HG02885 (cell line): ENCODE data around the gene DTD1.

Experiments
- ATAC-seq: cut with Tn5 transposase; IDR thresholded peaks from one replicate; pipeline ENCODE4 v1.9.1; 2021; ENCODE audit warnings: mild to moderate bottlenecking; ENCODE audit not compliant: unreplicated experiment, poor library complexity

DTD1 gene

DNA sequence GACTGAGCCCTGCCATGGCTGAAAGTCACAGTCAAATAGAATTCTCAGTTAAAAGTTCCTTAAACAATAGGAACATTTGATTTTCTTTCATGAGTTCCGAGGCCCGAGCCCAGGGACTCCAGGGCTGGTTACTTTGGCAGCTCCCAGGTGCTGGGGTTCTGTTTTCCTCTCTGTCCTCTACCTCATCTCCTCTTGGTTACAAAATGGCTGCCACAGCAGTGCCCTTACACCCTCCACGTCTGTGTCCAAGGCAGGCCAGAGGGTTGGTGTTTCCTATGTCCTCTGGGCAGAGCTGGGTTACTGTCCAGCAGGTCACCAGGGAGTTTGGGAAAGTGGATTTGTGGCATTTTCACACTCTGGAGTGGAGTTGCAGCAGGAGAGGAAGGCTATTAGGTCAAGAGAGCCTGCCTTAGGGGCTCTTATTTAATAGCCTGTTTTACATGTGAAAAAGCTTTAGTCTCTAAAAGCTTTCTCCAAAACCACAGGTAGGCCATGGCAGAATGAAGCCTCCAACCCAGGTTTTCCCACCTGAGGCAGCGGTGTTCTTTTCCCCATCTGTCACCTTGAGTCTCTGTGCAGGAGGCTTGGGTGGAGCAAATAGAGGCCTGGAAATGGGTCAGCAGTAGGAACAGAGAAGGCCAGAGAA, 111.0 kb downstream of the DTD1 start:
- no peak for ATAC-seq

DNA sequence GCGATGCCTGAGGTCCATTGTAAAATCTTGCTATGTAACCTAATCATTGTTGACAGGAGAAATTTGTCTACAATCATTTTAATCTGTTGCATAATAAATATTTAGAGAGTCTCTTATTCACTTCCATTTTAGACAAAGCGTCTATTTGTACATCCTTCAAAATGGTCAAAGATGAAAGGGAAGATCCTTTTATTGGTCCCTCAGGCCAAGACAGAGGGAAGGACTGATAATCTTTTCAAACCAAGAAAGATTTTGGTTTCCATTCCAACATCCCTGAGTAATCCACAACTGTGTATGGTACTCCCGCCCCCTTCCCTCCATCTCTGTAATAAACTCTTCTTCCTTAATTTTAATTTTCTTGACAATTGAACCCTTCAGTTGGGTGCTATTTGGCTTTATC, 114.1 kb downstream of the DTD1 start:
- ATAC-seq: no peak

DNA sequence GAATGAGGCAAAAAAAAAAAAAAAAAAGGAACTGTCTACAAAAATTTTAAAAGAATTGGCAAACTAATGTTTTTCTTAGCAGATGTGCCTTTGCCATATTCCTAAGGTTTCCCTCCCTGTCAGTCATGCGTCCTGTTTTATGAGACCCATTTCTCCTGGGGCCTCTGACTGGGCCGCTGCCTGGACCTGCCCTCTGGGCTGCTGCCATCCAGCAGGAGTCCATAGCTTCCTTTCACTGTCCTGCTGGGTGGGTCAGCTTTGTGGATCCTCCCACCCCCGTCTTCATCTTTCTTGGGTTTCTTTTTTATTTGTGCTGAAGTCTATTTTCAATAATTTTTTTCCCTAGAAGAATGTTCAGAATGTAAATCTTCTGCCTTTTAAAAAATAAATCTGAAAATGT, 114.9 kb downstream of the DTD1 start:
- ATAC-seq: no peak

DNA sequence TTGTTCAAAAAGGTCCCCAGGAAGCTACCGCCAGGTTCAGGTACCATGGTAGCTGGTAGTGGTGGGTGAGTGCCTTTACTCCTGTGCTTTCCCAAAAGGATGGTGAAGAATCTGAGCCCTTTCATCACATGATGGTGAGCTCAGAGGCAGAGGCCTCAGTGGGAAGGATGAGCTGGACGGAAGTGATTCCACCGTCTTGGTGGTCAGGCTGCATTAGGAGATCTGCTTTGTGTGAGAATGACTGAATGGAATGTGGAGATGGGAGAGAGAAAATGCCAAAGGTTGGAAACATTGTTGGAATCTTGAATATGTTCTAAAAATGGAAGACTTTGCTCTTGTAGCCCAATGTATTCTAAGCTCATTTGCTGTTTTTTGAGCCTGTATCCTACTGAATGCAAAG, 117.6 kb downstream of the DTD1 start:
- no peak for ATAC-seq

DNA sequence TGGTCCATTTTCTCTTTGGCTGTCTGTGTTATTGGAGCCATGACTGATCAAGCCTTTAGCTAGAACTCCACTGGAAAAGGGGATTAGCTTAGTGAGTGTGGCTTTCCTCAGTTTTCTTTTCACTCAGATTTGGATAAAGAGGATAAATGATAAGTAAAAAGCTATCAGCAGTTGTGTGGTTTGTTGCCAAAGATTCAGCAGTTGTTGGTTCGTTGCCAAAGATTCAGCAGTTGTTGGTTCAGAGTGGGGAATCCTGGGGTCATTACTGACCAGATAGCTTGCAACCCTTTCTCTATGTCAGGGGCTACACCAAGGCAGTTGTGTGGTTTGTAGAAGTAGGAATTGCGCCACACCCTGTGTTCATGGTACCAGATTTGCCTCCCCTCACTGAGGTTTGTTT, 118.1 kb downstream of the DTD1 start:
- no peak for ATAC-seq

DNA sequence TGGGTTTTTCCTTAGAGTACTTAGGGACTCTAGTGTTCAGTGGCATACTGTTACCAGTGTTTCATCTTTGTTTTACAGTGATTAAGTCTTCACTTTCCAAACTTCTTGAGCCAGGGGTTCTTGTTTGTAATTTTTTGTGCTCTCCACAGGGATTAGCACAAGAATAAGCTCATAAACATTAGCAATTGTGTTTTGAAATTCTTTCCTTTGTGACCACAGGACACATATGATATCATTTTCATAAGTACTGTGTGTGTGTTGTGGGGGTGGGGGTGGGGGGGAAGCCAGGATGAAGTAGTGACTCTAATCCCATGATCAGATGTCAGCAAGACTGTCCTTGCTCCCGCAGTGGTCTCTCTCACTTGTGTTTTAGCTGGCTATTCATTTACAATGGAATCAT, 124.3 kb downstream of the DTD1 start:
- no peak for ATAC-seq

DNA sequence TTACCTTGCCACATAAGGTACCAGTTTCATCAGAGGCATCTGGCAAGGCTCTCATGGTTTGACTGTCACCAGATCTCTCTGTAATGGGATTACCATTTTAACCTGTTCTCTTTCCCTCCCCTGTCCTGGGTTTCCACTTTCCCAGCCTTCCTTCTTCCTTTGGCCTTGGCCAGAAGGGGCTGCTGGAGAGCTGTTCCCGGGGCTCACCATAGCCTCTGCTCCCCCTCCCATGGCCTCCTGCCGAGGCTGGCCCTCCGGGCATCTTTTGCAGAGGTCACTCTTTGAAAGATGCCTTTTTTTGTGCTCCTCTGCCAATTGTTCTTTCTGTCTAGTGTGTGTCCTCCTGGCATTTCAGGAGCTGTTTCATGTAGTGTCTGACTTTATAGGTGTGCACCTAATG, 125.0 kb downstream of the DTD1 start:
- no peak for ATAC-seq

DNA sequence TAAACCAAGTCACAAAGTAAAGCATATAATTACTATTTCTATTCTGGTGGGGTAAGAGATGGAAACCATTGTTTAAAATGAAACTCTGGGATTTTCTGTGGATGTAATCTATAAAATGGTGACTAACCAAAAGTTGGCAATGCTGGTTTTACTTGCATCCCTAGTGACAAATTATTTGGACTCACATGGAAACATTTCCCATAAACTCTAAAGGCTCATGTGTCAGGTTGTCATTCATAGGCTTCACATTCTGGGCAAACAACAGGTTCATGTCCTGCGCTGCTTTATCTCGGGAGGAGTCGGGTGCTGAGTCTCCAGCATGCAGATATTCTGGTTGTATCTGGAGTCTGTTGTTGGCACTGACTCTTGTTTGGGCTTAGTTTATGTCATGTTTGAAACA, 127.7 kb downstream of the DTD1 start:
- ATAC-seq: no peak

DNA sequence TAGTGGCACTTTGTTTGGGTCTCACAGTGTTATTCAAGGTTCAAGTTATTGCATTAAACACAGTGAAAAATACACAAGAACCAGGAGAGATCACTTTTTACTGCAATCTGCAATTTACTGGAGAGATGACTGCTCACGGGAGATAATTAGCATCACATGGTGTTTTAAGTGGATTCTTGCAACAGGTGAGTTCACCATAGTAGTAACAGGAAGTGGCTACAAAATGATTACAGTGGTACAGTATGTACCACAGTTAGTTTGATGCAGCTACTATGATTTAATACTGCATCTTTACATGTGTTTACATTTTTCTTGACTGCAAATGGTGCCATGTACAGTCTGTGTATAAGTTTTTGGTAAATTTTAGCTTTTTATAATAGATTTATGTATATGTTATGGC, 129.2 kb downstream of the DTD1 start:
- ATAC-seq: no peak

DNA sequence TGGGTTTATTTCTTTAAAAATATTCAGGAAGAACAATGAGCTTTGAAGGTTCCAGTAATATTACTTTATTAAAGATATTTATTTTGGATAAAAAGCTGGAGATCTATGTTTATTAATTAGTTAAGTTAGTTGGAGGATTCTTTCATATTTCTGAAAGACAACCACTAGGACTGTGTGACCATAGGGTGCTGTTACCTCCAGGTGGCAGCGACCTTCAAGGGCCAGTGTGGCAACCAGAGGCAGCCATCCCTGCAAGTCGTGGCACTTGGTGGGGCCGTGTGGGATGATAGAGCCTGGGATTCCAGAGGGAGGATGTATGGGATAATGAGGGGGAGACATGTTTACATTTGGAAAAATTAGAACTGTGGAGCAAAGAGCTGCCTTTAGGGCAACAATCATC, 130.3 kb downstream of the DTD1 start:
- no peak for ATAC-seq

DNA sequence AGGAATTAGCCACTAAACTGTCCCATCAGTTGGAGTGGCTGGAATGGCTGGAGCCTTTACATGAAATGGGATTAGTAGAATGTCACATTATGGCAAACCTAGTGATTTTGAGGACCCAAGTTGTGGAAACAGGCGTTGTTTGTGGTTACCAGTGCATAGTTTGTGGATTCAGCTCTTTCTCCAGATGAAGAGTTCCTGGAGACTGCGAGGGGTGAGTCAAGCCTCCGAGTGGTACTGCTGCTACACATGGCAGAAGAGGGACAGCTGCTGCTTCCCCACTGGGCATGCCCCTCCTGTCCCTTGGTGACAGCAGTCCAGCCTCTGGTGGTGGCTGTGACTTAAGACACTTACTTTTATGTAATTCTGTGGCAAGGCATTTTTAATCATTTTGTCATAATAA, 131.6 kb downstream of the DTD1 start:
- no peak for ATAC-seq

DNA sequence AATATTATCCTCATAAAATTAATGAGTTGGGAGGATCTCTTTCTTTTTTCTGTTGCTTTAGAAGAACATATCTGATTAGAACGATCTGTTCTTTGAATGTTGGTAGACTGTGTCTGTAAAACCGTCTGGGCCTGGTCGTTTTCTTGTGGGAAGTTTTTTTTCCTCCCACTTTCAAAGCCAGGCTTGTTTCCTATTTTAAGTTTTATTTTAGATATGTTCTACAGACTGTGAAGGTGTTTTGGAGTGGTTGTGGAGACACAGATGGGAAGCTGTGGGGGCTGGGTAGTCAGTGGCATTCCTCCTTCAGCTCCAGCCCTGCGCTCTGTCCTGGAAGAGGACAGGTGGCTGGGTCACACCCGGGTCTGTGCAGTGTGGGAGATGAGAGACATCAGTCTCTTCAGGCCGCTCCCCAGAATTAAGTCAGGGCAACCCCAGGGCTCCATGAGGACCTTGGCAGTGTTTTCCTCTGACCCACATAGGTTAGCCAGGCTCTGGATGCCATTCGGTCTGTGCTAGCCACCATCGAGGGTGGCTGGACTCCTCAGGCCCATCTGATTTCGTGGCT, 133.8 kb downstream of the DTD1 start:
- no peak for ATAC-seq

DNA sequence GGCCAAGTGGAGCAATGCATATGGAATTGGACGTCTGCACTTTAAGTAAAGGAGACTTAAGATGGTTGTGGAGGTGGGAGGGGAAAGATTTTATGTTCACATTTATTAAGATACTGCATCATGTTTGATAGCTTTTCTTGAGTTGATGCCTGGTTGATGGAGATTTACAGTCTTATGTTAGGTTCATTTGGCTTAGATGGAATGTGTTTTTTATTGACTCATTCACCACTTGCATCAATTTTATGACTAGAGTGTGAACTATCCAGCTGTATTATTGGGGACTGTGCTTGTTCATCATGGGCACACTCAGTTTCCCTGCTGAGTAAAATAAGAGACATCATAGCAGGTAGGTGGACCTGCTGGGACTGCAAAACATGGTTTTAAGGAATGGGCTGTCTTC, 134.5 kb downstream of the DTD1 start:
- no peak for ATAC-seq

DNA sequence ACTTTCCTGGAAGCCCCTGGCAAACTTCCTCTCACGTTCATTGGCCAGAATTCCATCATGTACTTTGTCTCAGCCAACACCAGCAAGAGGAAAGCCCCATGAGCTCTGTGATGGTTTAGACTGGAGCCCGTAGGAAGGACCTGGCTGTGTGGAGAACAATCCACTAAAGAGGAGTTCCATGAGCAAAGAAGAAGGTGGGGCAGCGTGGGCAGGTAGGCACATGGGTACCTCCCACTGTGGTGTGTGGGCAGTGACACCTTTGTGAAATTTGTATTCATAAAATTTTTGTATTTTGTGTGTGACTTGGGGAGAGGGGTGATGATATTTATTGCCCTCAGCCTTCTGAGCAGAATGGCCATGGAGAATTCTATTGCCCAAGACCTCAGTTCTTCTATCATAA, 136.2 kb downstream of the DTD1 start:
- ATAC-seq: no peak

DNA sequence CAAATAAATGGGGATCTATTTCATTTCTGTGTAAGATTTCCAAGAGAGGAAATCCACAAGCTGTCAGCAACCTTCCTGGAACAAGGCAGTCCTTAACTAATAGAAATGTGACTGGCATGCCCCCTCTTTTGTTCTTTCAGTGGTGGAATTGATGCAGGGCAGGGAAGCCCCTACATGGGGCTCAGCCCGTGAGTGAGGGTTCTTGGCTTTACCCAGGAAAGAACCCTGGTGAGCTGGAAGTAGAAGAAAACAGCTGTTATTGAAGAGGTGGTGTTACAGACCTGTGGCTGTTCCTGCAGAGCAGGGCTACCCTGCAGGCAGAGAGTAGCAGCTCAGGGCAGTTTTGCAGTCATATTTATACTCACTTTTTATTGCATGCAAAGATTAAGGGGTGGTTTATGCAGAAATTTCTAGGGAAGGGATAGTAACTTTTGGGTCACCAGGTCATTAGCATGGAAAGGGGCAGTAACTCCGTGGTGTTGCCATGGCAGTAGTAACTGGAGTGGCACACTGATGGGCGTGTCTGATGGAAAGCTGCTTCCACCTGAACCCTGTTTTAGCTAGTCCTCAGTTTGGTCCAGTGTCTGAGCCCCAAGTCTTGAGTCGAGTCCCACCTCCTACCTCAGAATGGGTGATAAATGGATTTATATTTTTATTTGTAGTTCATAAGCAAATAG, 137.1 kb downstream of the DTD1 start:
- ATAC-seq: no peak

DNA sequence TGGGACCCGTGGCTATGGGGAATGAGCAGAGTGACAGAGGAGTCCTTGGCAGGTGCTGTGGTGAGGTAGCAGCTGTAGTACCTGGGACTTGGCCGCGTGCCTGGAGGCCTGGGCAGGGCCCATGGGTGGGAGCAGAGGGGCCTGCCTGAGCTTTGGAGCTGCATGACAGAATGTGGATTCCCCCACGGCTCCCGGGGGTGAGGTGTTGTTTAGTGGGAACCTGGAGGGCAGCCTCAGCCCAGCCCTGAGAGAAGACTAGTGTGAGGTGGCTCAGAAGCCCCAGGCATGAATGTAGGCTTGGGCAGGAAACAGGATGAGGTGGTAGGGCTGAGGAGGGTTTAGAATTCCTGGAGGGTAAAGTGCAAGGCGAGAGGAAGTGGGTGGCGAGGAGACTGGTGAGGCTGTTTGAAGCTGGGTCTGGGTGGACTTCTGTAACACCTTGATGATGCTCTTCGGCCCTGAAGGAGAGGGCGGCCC, 139.2 kb downstream of the DTD1 start:
- ATAC-seq: no peak

DNA sequence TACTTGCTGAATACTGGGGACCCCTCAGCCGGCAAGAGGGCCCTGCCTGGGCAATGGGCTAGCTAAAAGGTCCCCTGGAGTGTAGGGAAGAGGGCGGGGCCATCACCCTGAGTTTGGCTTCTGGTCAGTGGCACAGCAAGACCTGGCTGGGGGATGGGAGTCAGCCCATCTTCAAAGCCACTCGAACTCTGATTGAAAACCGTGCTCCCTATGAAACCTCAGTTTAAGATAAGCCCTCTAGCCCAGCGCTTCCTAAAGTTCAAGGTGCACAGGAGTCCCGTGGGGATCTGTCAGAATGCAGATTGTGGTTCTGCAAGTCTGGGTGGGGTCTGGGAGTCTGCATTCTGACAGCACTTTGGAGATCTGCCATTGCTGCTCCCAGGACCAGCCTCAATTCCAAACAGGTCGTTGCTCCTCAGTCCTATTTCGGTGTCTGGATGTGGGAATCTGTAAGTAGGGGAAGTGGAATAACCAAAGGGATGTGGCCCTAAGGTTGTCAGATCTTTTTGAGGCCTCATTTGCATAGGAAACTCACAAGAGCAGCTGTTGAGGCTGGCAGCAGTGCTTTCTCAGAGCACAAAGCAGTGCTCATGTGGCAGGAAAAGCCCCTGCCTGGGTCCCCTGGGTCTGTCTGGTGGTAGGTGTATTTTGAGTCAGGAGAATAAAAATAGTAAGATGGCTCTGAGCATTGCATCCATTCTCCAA, 140.5 kb downstream of the DTD1 start:
- ATAC-seq: peak; percentile 94

DNA sequence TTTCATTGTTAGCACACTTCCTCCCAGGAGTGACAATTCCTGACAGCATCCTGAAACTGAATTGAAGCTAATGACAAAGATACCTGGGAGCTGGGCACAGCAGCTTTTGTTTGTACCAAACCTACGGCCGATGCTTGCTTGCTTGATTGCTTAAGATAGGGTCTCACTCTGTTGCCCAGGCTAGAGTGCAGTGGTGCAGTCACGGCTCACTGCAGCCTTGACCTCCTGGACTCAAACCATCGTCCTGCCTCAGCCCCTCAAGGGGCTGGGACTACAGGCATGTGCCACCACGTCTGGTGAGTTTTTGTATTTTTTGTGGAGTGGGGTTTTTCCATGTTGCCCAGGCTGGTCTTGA, 141.0 kb downstream of the DTD1 start:
- ATAC-seq: peak; percentile 42

DNA sequence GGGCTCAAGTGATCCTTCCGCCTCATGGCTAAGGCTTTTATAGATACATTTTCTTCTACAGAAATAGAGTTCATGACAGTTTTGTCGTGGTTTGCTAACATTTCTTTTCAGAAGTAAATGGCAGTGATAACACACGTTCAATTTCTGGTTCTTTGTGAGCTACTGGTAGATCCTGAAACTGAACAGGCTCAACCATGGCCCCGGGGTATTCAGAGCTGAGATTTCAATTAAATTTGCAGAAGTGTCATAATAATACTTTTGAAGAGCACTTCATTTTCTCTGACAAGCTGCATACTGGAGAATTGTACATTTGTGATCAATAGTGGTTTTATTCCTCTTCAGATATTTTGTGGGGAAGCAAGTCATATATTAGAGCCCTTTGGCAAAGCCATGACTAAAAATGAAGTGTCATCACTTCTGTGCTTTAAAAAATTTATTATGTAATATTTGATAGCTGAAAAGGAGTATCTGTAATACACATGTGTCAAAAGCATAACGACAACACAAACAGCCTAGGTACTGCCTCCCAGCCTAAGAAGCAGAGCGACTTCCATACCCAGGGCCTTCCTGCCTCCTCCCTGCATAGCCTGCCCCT, 141.5 kb downstream of the DTD1 start:
- no peak for ATAC-seq

DNA sequence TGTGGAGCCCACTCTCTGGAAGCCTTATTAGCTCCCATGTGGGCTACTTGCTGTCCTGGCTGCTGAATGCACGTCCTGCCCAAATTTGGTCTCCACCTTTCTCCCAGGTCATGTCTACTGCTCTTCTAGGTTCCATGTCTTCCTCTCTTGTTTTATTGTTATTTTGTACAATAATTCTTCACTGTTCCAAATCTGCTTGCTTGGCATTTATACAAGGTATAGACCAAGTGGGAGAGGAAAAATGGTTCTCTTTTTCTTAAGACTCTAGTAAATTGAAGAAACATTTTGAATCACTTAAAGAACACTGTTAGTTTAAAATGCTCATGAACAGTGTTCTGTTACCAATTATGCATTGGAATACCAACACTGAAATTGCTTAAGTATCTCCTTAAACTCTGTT, 144.1 kb downstream of the DTD1 start:
- ATAC-seq: no peak

DNA sequence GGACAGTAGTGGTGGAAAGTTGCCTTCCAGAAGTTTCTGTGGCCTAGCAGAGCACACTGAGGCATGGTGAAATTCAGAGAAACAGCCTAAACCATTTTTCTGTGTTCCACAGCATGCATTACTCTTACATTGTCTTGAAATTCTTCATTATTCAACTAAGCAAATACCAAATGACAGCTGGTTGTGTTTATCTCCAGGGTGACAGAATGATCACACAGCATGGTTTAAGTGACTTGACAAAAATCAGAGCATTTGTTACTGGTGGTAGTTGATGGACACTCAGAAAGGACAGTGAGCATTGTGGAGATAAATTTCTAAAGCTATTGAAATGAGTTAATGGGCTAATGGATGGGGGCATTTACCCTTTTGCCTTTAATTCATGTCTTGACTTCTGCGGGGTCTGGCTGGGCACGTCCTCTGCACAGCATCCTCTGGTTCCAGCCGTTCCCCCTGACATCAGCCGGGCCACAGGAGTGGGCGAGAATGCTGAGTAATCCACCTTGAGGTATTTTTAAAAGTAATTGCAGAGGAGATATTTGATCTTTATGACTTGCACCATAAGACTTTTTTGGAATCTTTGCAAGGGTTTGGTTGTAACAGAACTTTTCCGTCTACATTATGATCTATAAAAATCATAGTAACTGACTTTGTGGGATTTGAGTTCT, 146.8 kb downstream of the DTD1 start:
- ATAC-seq: no peak
